Measurements from ENCODE around the gene SLC9A4. TPM values are rescaled to one million over a fixed set of nuclear protein-coding genes. Genes with fewer than 3 reads are reported as not detected.

Gene SLC9A4
- total and polyA plus RNA-seq, 2 of the 4 experiments (the other 2 are of a cell fraction) = not detected

GRCh38 chr2:102506743-102507142 is 33.7 kb downstream of the SLC9A4 start:
- no peak overlapping the region for H4K5ac ChIP-seq (ENCODE audit: low read depth, low read length)
- H3K4me3 ChIP-seq (ENCODE audit: insufficient read depth, low read depth, low read length) = no peak overlapping the region
- H3K27ac ChIP-seq (ENCODE audit: insufficient read depth, low read length) = no peak overlapping the region
- no peaks in the 10 kb centered on the region for H4K20me1 ChIP-seq (ENCODE audit: insufficient read depth, low read length)
- no peak overlapping the region for H2BK120ac ChIP-seq (ENCODE audit: low read depth, low read length)
- H3K4ac ChIP-seq (ENCODE audit: low read depth, low read length) = no peak overlapping the region
- no peak overlapping the region for H2BK15ac ChIP-seq (ENCODE audit: low read depth, low read length)
- H2BK20ac ChIP-seq (ENCODE audit: low read depth, low read length) = no peak overlapping the region
- TF ChIP-seq MAZ (IDR thresholded peaks at IDR 0.05; ENCODE audit: borderline replicate concordance, low read depth, low read length) (no peak), MXI1 (IDR thresholded peaks at IDR 0.05; ENCODE audit: borderline replicate concordance, low read depth, low read length) (no peak), CEBPB (IDR thresholded peaks at IDR 0.05; ENCODE audit: low read depth, low read length) (no peak), MAFK (IDR thresholded peaks at IDR 0.05; ENCODE audit: low read depth, low read length) (no peak), RFX5 (IDR thresholded peaks at IDR 0.05; ENCODE audit: low read depth, low read length) (no peak), CHD1 (IDR thresholded peaks at IDR 0.05; ENCODE audit: low read depth, low read length) (no peak), BHLHE40 (IDR thresholded peaks at IDR 0.05; ENCODE audit: low read depth, low read length) (no peak), POLR2A (IDR thresholded peaks at IDR 0.05; ENCODE audit: low read depth, low read length) (no peak), SMC3 (IDR thresholded peaks at IDR 0.05; ENCODE audit: low read depth, low read length) (no peak), USF2 (IDR thresholded peaks at IDR 0.05; ENCODE audit: low read depth, low read length) (no peak), RAD21 (IDR thresholded peaks at IDR 0.05; ENCODE audit: low read length) (no peak)
- TF ChIP-seq, protein P1, sequence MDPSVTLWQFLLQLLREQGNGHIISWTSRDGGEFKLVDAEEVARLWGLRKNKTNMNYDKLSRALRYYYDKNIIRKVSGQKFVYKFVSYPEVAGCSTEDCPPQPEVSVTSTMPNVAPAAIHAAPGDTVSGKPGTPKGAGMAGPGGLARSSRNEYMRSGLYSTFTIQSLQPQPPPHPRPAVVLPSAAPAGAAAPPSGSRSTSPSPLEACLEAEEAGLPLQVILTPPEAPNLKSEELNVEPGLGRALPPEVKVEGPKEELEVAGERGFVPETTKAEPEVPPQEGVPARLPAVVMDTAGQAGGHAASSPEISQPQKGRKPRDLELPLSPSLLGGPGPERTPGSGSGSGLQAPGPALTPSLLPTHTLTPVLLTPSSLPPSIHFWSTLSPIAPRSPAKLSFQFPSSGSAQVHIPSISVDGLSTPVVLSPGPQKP (IDR thresholded peaks at IDR 0.05; ENCODE audit: borderline replicate concordance, low read depth, low read length) = no peak
- TF ChIP-seq, protein P2, sequence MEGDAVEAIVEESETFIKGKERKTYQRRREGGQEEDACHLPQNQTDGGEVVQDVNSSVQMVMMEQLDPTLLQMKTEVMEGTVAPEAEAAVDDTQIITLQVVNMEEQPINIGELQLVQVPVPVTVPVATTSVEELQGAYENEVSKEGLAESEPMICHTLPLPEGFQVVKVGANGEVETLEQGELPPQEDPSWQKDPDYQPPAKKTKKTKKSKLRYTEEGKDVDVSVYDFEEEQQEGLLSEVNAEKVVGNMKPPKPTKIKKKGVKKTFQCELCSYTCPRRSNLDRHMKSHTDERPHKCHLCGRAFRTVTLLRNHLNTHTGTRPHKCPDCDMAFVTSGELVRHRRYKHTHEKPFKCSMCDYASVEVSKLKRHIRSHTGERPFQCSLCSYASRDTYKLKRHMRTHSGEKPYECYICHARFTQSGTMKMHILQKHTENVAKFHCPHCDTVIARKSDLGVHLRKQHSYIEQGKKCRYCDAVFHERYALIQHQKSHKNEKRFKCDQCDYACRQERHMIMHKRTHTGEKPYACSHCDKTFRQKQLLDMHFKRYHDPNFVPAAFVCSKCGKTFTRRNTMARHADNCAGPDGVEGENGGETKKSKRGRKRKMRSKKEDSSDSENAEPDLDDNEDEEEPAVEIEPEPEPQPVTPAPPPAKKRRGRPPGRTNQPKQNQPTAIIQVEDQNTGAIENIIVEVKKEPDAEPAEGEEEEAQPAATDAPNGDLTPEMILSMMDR (conservative IDR thresholded peaks at IDR 0.05; ENCODE audit: low read depth, low read length) = no peak
- ATAC-seq (ENCODE audit: low read depth) (no peak), DNase-seq (no peak)
- no peaks in the 10 kb centered on the region for H3K36me3 ChIP-seq (ENCODE audit: control insufficient read depth, insufficient read depth, low read length)
- H4K91ac ChIP-seq (ENCODE audit: insufficient read depth, low read depth, low read length) = no peak overlapping the region
- no peak overlapping the region for H3K9ac ChIP-seq (ENCODE audit: low read depth, low read length)
- no peak overlapping the region for H4K8ac ChIP-seq (ENCODE audit: low read depth in 2 of 2, low read length in 2 of 2)
- intact Hi-C loops (cut with micrococcal nuclease) (no loop called here), in situ Hi-C loops (cut with MboI; ENCODE audit: low sequenced_read_pairs) (no loop called here), dilution Hi-C loops (cut with HindIII; ENCODE audit: low sequenced_read_pairs, unreplicated experiment) (no loop called here)
- H3K23ac ChIP-seq (ENCODE audit: low read depth, low read length) = no peak overlapping the region
- no peaks in the 10 kb centered on the region for H3K9me1 ChIP-seq (ENCODE audit: insufficient read depth, low read length)
- peaks cover 8% of the 10 kb centered on the region for H3K27me3 ChIP-seq (ENCODE audit: control insufficient read depth, insufficient read depth, low read length)
- H2AK5ac ChIP-seq (ENCODE audit: low read depth, low read length) = no peak overlapping the region
- no peak overlapping the region for H3K4me2 ChIP-seq (ENCODE audit: low read depth, low read length)
- no TSS peak for BruUV-seq (replicated peaks)
- no peak overlapping the region for H3K56ac ChIP-seq (ENCODE audit: extremely low read depth, insufficient read depth, low read length)
- H2BK5ac ChIP-seq (ENCODE audit: low read depth, low read length, poor library complexity, severe bottlenecking) = no peak overlapping the region
- H3K18ac ChIP-seq (ENCODE audit: low read depth, low read length) = no peak overlapping the region
- no peak overlapping the region for H2AK9ac ChIP-seq (replicated peaks; ENCODE audit: low read depth, low read length, poor library complexity)
- H3K9me3 ChIP-seq (ENCODE audit: control insufficient read depth, insufficient read depth, low read length) = no peaks in the 10 kb centered on the region
- no peak overlapping the region for H2AFZ ChIP-seq (replicated peaks; ENCODE audit: low read length, poor library complexity)
- H3K14ac ChIP-seq (replicated peaks; ENCODE audit: low read depth, low read length) = no peak overlapping the region
- H3K79me1 ChIP-seq (ENCODE audit: low read depth in 1 of 2, low read length in 2 of 2) = no peaks in the 10 kb centered on the region
- ChIA-PET CTCF (interaction anchor here (1.0 kb wide), 1 partner anchor 19 kb away, joined by 3 read pairs; no protein-coding TSS in a partner anchor), POLR2A (ENCODE audit: unreplicated experiment) (no interaction called here)
- WGBS, 2 experiments (ENCODE audit: extremely low coverage in 2 of 2, insufficient read length in 1 of 2) = no CpG with 5 or more reads among the region's 5 CpGs
- no peaks in the 10 kb centered on the region for H3K4me1 ChIP-seq (ENCODE audit: control insufficient read depth, insufficient read depth, low read length)
